ENCODE measurements around the gene BRD2.

DNA sequence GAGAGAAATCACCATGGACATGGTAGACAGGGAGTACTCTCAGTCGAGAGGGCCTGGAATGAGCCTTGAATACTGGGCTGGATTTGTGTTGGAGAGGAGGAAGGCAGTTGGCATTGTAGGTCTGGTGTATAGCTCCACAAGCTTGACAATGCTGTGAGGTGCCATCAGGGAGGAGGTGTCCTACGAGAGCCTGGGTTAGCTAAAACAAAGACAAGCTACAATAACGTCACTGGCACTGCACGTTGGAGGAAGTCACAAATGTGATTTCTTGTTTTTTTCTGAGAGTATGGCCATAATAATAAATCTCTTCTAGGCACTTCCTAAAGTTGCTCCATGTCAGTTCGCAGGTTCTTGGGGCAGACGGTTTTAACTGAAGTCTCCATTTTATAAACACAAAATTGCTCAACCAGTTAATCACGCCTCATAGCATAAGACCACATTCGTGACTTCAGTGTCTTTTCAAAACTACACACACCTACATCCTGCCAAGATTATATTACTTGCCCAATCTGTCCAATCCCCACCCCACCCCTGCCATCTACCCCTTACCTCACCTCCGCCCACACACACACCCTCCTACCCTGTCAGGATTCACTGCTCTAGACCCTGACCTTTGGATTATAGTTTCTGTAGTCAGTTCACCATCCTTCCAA lies 23.2 kb upstream of the BRD2 start:
- TF ChIP-seq, protein P1, sequence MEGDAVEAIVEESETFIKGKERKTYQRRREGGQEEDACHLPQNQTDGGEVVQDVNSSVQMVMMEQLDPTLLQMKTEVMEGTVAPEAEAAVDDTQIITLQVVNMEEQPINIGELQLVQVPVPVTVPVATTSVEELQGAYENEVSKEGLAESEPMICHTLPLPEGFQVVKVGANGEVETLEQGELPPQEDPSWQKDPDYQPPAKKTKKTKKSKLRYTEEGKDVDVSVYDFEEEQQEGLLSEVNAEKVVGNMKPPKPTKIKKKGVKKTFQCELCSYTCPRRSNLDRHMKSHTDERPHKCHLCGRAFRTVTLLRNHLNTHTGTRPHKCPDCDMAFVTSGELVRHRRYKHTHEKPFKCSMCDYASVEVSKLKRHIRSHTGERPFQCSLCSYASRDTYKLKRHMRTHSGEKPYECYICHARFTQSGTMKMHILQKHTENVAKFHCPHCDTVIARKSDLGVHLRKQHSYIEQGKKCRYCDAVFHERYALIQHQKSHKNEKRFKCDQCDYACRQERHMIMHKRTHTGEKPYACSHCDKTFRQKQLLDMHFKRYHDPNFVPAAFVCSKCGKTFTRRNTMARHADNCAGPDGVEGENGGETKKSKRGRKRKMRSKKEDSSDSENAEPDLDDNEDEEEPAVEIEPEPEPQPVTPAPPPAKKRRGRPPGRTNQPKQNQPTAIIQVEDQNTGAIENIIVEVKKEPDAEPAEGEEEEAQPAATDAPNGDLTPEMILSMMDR (IDR thresholded peaks at IDR 0.05 in 4 of 5, conservative IDR thresholded peaks at IDR 0.05 in 1 of 5) = no peak
- peak in 1 of 2 donors; percentile 8 for TF ChIP-seq POLR2A (IDR thresholded peaks at IDR 0.05)
